Measurements from ENCODE around the gene COL1A2. TPM values are rescaled to one million over a fixed set of nuclear protein-coding genes. Genes with fewer than 3 reads are reported as not detected.
A peak's percentile ranks its signal among the peaks of the same experiment; 100 is the strongest.

Gene COL1A2
- total and polyA plus RNA-seq, 2 of the 8 experiments (the other 6 are each of a cell fraction or from before 2014, with no cell fraction given) = 45.2 to 87.2 TPM

- 89% methylated on average over 7 of the region's 7 CpGs; no CpG with 5 or more reads in 1 of the 2 experiments for WGBS, 2 experiments (ENCODE audit: extremely low coverage in 1 of 2, insufficient coverage in 1 of 2, insufficient read length in 1 of 2, insufficient replicate concordance in 2 of 2, low coverage in 1 of 2, low lambda C conversion rate in 2 of 2, missing lambda C conversion rate in 1 of 2)
- Histone ChIP-seq H3K23me2 (ENCODE audit: low read depth, low read length) (no peaks in the 10 kb centered on the region), H2AFZ (ENCODE audit: low read length) (no peak overlapping the region), H4K5ac (ENCODE audit: insufficient read length, low read depth, low read length) (no peak overlapping the region), H4K8ac (ENCODE audit: extremely low read depth, insufficient read depth, low read length) (no peak overlapping the region), H4K20me1 (replicated peaks in 1 of 2; ENCODE audit: control insufficient read depth in 1 of 2, insufficient read depth in 2 of 2, low read length in 2 of 2) (no peaks in the 10 kb centered on the region), H3K4me1 (replicated peaks in 1 of 4; ENCODE audit: control insufficient read depth in 3 of 4, insufficient read depth in 4 of 4, low read length in 3 of 4) (no peaks in the 10 kb centered on the region), H3K4ac (replicated peaks; ENCODE audit: insufficient read length, low read depth, low read length) (no peak overlapping the region), H2BK15ac (ENCODE audit: low read length) (no peak overlapping the region), H3K27me3 (replicated peaks in 1 of 4; ENCODE audit: control insufficient read depth in 3 of 4, extremely low read depth in 1 of 4, insufficient read depth in 3 of 4, low read length in 3 of 4) (no peaks in the 10 kb centered on the region), H2BK120ac (replicated peaks; ENCODE audit: low read depth, low read length) (no peak overlapping the region), H3K18ac (ENCODE audit: extremely low read depth, low read length) (no peak overlapping the region), H3K4me3 (ENCODE audit: extremely low read depth in 1 of 4, insufficient read depth in 2 of 4, low read depth in 3 of 4, low read length in 4 of 4) (no peak overlapping the region), H3K79me2 (ENCODE audit: control insufficient read depth in 1 of 2, insufficient read depth in 2 of 2, low read length in 2 of 2) (no peaks in the 10 kb centered on the region), H3K23ac (ENCODE audit: insufficient read length) (no peak overlapping the region), H3K14ac (ENCODE audit: insufficient read length) (no peak overlapping the region), H3K27ac (ENCODE audit: low read depth, low read length) (no peak overlapping the region), H3K4me2 (ENCODE audit: insufficient read depth in 1 of 2, low read depth in 2 of 2, low read length in 2 of 2) (no peak overlapping the region), H3K56ac (replicated peaks; ENCODE audit: insufficient read length, low read depth, low read length) (no peak overlapping the region), H2BK20ac (ENCODE audit: low read length) (no peak overlapping the region), H3K36me3 (ENCODE audit: control insufficient read depth in 2 of 4, insufficient read depth in 4 of 4, low read length in 3 of 4) (no peaks in the 10 kb centered on the region), H2AK5ac (ENCODE audit: low read depth, low read length) (no peak overlapping the region), H3K79me1 (ENCODE audit: low read depth, low read length) (no peaks in the 10 kb centered on the region), H2BK5ac (ENCODE audit: low read depth, low read length) (no peak overlapping the region), H2BK12ac (ENCODE audit: low read depth, low read length) (no peak overlapping the region), H3K9me3 (ENCODE audit: insufficient read depth in 2 of 2, low read depth in 1 of 2, low read length in 1 of 2) (no peaks in the 10 kb centered on the region), H3K9ac (replicated peaks in 1 of 4; ENCODE audit: extremely low read depth in 1 of 4, low read depth in 3 of 4, low read length in 3 of 4) (no peak overlapping the region), H4K91ac (replicated peaks; ENCODE audit: insufficient read length, low read length) (no peak overlapping the region)
- ChIA-PET POLR2A (ENCODE audit: partially characterized antibody) (no interaction called here), CTCF (ENCODE audit: partially characterized antibody) (interaction anchor here (0.7 to 2.2 kb wide), 8 partner anchors 9 to 1039 kb away, joined by 3 to 7 read pairs (median 3); no protein-coding TSS in a partner anchor)
- DNase-seq (ENCODE audit: low read depth in 1 of 2, low spot score in 2 of 2) (no peak), FAIRE-seq (no peak)
- TF ChIP-seq KDM4A (IDR thresholded peaks at IDR 0.05; ENCODE audit: low read depth, low read length, severe bottlenecking) (no peak), SP4 (IDR thresholded peaks at IDR 0.05; ENCODE audit: low read length) (no peak), RFX5 (IDR thresholded peaks at IDR 0.05; ENCODE audit: borderline replicate concordance, low read depth, low read length) (peak; percentile 45; the same call in 1 of the 2 replicates), JUN (IDR thresholded peaks at IDR 0.05; ENCODE audit: low read depth, low read length) (no peak)
Observed at GRCh38 chr7:94440451-94441039, 45.9 kb downstream of the COL1A2 start.
